ENCODE data around the gene TEAD2.
"Not testable (repeated sequence)": the region's sequence is repeated elsewhere in the genome, so short reads cannot be mapped to it uniquely, and the experiment has no call there.

TEAD2 gene

DNA sequence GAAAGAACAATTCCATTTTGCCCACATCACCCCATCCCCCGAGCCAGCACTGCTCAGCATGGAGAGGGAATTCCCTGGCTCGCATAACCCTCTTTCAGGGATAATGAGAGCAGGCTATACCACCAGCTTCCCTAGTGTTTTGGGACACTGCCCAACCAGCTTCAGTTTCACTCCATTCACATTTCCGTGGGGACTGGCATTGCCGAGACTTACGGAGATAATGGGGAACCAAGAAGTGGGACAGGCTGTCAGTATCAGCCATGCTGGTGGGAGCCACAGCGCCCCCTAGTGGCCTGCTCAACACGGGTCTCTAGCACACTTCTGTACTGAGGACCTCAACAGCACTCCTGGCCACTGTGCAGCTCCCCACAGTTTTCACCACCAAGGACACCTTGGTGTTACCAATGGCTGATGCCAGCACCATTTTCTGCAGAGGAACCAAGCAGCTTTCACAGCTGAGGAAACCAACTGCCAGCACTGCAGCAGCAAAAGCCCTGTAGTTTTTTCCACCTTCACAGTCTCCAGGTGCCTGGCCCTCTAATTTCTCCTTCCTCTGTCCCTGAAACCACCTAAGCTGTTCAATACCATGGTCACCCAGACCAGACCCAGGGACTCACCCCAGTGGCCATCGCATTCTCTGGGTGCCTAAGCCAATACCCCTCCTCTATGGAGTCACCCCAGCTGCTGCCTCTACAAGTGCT, 60.9 kb downstream of the TEAD2 start:
- H3K4me1 ChIP-seq (ENCODE audit: insufficient read depth, poor library complexity, severe bottlenecking): no peaks in the 10 kb centered on the region
- TF ChIP-seq, protein P1, sequence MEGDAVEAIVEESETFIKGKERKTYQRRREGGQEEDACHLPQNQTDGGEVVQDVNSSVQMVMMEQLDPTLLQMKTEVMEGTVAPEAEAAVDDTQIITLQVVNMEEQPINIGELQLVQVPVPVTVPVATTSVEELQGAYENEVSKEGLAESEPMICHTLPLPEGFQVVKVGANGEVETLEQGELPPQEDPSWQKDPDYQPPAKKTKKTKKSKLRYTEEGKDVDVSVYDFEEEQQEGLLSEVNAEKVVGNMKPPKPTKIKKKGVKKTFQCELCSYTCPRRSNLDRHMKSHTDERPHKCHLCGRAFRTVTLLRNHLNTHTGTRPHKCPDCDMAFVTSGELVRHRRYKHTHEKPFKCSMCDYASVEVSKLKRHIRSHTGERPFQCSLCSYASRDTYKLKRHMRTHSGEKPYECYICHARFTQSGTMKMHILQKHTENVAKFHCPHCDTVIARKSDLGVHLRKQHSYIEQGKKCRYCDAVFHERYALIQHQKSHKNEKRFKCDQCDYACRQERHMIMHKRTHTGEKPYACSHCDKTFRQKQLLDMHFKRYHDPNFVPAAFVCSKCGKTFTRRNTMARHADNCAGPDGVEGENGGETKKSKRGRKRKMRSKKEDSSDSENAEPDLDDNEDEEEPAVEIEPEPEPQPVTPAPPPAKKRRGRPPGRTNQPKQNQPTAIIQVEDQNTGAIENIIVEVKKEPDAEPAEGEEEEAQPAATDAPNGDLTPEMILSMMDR (IDR thresholded peaks at IDR 0.05; ENCODE audit: poor library complexity, severe bottlenecking): peak; percentile 81
- ATAC-seq (ENCODE audit: low read depth) (peak; percentile 93), DNase-seq (ENCODE audit: low spot score) (no peak)
- H3K9me3 ChIP-seq (ENCODE audit: severe bottlenecking): no peaks in the 10 kb centered on the region
- H3K4me3 ChIP-seq (ENCODE audit: severe bottlenecking): no peak overlapping the region
- H3K36me3 ChIP-seq (ENCODE audit: low read depth): no peaks in the 10 kb centered on the region
- H3K27ac ChIP-seq (ENCODE audit: poor library complexity, severe bottlenecking): no peak overlapping the region
- peaks cover 3% of the 10 kb centered on the region for H3K27me3 ChIP-seq (ENCODE audit: insufficient read depth, poor library complexity, severe bottlenecking)

DNA sequence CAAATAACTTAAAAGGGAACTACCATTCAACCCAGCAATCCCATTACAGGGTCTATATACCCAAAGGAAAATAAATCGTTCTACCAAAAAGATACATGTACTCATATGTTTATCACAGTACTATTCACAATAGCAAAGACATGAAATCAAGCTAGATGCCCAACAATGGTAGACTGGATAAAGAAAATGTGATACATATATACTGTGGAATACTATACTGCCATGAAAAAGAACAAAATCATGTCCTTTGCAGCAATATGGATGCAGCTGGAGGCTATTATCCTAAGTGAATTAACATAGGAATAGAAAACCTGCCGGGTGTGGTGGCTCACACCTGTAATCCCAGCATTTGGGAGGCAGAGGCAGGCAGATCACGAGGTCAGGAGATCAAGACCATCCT, 63.6 kb downstream of the TEAD2 start:
- not testable (repeated sequence) for H3K4me3 ChIP-seq (ENCODE audit: severe bottlenecking); DNase-seq (ENCODE audit: low spot score); H3K9me3 ChIP-seq (ENCODE audit: severe bottlenecking); H3K36me3 ChIP-seq (ENCODE audit: low read depth); H3K27ac ChIP-seq (ENCODE audit: poor library complexity, severe bottlenecking); ATAC-seq (ENCODE audit: low read depth); H3K27me3 ChIP-seq (ENCODE audit: insufficient read depth, poor library complexity, severe bottlenecking); H3K4me1 ChIP-seq (ENCODE audit: insufficient read depth, poor library complexity, severe bottlenecking)

DNA sequence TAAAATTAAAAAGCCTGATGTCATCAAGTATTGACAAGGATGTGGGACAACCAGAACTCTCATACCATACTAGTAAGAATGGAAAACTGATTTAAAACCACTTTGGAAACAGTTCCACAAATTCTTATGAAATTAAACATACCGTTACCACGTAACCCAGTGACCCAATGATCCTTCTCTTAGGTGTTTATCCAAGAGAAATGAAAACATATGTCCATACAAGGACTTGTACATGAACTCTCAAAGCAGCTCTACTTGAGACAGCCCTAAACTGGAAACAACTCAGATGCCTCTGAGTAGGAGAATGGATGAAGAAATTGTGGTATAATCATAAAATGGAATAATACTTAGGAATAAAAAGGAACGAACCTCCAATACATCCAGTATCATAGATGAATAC, 64.8 kb downstream of the TEAD2 start:
- H3K27ac ChIP-seq (ENCODE audit: poor library complexity, severe bottlenecking): no peak overlapping the region
- peaks cover 6% of the 10 kb centered on the region for H3K27me3 ChIP-seq (ENCODE audit: insufficient read depth, poor library complexity, severe bottlenecking)
- no peaks in the 10 kb centered on the region for H3K36me3 ChIP-seq (ENCODE audit: low read depth)
- no peak overlapping the region for H3K4me3 ChIP-seq (ENCODE audit: severe bottlenecking)
- H3K4me1 ChIP-seq (ENCODE audit: insufficient read depth, poor library complexity, severe bottlenecking): no peaks in the 10 kb centered on the region
- ATAC-seq (ENCODE audit: low read depth) (no peak), DNase-seq (ENCODE audit: low spot score) (no peak)
- H3K9me3 ChIP-seq (ENCODE audit: severe bottlenecking): no peaks in the 10 kb centered on the region
- TF ChIP-seq, protein P1 (IDR thresholded peaks at IDR 0.05; ENCODE audit: poor library complexity, severe bottlenecking): no peak

DNA sequence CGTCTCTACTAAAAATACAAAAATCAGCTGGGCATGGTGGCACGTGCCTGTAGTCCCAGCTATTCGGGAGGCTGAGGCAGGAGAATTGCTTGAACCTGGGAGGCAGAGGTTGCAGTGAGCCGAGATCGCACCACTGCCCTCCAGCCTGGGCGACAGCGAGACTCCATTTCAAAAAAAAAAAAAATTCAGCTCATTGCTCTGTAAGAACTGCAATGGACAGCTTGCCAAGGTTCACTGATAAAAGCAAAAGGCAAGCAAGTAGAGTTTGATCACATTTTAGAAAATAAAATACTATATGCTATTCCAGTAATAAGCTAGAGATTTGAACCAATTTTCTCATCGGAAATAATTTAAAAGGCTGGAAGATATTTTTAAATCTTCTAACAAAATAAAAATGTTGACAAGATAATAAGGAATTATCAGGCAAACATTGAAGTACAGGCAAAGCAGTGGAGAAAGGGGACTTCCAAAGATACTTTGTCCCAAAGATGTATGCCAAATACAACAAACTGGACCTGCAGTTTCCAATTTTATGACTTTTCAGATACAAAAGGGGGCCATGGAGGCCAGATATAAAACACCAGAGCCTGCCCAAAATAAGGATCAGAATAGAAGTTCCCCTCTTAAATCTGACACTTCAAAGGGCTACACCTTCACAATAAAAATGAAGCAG, 66.9 kb downstream of the TEAD2 start:
- no peaks in the 10 kb centered on the region for H3K4me1 ChIP-seq (ENCODE audit: insufficient read depth, poor library complexity, severe bottlenecking)
- H3K27ac ChIP-seq (ENCODE audit: poor library complexity, severe bottlenecking): no peak overlapping the region
- TF ChIP-seq, protein P1 (IDR thresholded peaks at IDR 0.05; ENCODE audit: poor library complexity, severe bottlenecking): no peak
- no peak for DNase-seq (ENCODE audit: low spot score)
- peaks cover 6% of the 10 kb centered on the region for H3K27me3 ChIP-seq (ENCODE audit: insufficient read depth, poor library complexity, severe bottlenecking)
- H3K4me3 ChIP-seq (ENCODE audit: severe bottlenecking): no peak overlapping the region
- no peak for ATAC-seq (ENCODE audit: low read depth)
- H3K36me3 ChIP-seq (ENCODE audit: low read depth): no peaks in the 10 kb centered on the region
- no peaks in the 10 kb centered on the region for H3K9me3 ChIP-seq (ENCODE audit: severe bottlenecking)

DNA sequence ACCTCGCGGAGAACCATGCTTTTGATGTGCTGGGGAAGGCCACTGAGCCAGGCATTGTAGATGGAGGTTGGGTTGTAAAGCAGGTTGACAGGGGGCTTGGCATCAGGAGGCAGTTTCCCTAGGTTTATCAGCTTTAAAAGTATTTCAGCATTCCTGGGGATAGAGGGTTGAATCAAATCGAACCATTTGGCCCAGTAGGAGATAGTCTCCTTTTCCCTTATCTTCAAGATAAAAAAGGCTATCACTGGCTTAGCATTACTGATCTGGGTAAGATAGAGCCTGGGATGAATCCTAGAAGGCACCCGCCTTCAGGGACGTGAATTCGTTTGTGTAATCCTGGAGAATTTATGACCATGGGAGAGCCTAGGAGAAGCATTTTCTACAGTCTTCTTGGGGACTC, 67.8 kb downstream of the TEAD2 start:
- H3K36me3 ChIP-seq (ENCODE audit: low read depth): no peaks in the 10 kb centered on the region
- TF ChIP-seq, protein P1 (IDR thresholded peaks at IDR 0.05; ENCODE audit: poor library complexity, severe bottlenecking): no peak
- no peaks in the 10 kb centered on the region for H3K4me1 ChIP-seq (ENCODE audit: insufficient read depth, poor library complexity, severe bottlenecking)
- H3K9me3 ChIP-seq (ENCODE audit: severe bottlenecking): no peaks in the 10 kb centered on the region
- no peak for DNase-seq (ENCODE audit: low spot score)
- H3K27ac ChIP-seq (ENCODE audit: poor library complexity, severe bottlenecking): no peak overlapping the region
- ATAC-seq (ENCODE audit: low read depth): no peak
- no peak overlapping the region for H3K4me3 ChIP-seq (ENCODE audit: severe bottlenecking)
- peaks cover 6% of the 10 kb centered on the region for H3K27me3 ChIP-seq (ENCODE audit: insufficient read depth, poor library complexity, severe bottlenecking)

Measured in RWPE2 (cell line).